GM12875 (cell line): ENCODE data around the gene C19orf25.

ENCODE experiments used
- H3K4me3 ChIP-seq: one replicate; pipeline ENCODE4 v1.5.1; 2011; ENCODE audit warnings: low read depth, low read length, control low read depth
- TF ChIP-seq, protein P1 (sequence below): IDR thresholded peaks from 2 replicates; pipeline ENCODE4 v1.5.1; 2011; ENCODE audit warnings: low read depth, mild to moderate bottlenecking, control low read depth, inconsistent platforms, low read length, moderate library complexity, borderline replicate concordance; ENCODE audit not compliant: insufficient read depth

The C19orf25 gene

DNA sequence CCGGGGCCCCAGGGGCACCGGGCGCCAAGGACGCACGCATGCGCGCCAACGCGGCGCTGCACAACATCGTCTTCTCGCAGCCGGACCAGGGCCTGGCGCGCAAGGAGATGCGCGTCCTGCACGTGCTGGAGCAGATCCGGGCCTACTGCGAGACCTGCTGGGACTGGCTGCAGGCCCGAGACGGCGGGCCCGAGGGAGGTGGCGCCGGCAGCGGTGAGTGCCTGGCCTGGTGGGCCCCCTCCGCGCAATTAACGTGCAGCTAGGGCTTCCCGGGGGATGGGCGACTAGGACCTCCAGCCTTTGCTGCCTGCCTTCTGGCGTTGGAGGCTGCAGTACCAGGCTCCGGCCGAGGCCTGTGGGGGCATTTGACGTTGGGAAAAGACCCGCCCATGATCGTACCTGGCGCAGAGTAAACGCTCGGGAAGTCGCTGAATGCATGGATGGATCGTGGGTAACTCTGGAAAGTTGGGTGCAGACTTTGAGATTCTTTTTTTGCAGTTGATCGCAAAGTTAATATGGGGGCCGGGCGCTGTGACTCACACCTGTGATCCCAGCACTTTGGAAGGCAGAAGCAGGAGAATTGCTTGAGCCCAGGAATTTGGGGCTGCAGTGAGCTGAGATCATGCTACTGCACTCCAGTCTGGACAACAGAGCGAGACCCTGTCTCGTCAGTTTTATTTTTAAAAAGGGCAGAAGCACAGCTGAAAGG, 21.8 kb downstream of the C19orf25 start:
- TF ChIP-seq, protein P1, sequence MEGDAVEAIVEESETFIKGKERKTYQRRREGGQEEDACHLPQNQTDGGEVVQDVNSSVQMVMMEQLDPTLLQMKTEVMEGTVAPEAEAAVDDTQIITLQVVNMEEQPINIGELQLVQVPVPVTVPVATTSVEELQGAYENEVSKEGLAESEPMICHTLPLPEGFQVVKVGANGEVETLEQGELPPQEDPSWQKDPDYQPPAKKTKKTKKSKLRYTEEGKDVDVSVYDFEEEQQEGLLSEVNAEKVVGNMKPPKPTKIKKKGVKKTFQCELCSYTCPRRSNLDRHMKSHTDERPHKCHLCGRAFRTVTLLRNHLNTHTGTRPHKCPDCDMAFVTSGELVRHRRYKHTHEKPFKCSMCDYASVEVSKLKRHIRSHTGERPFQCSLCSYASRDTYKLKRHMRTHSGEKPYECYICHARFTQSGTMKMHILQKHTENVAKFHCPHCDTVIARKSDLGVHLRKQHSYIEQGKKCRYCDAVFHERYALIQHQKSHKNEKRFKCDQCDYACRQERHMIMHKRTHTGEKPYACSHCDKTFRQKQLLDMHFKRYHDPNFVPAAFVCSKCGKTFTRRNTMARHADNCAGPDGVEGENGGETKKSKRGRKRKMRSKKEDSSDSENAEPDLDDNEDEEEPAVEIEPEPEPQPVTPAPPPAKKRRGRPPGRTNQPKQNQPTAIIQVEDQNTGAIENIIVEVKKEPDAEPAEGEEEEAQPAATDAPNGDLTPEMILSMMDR, result no peak
- H3K4me3 ChIP-seq, result no peak overlapping the region

- H3K4me3 ChIP-seq, result no peak overlapping the region
- TF ChIP-seq, protein P1, result no peak
Observed at GRCh38 chr19:1456121-1456900, 22.7 kb downstream of the C19orf25 start.

GRCh38 chr19:1455336-1456120, 23.5 kb downstream of the C19orf25 start:
- TF ChIP-seq, protein P1, result no peak
- no peak overlapping the region for H3K4me3 ChIP-seq

DNA sequence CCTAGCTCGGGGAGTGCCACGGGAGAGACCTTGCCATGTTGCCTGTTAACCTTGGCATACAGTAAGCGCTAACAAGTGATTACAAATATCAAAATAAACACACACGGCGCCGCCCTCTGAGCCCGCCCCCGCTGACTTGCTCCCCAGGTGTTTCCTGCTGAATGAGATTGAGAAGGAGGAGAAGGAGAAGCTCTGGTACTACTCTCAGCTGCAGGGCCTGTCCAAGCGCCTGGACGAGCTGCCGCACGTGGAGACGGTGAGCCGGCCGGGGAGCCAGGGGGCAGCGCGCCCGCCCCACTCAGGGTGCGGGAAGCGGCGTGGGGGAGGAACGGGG, 24.0 kb downstream of the C19orf25 start:
- H3K4me3 ChIP-seq, result no peak overlapping the region
- TF ChIP-seq, protein P1, result no peak

- TF ChIP-seq, protein P1, result no peak
- H3K4me3 ChIP-seq, result no peak overlapping the region
Observed at GRCh38 chr19:1453525-1454364, 25.3 kb downstream of the C19orf25 start.

DNA sequence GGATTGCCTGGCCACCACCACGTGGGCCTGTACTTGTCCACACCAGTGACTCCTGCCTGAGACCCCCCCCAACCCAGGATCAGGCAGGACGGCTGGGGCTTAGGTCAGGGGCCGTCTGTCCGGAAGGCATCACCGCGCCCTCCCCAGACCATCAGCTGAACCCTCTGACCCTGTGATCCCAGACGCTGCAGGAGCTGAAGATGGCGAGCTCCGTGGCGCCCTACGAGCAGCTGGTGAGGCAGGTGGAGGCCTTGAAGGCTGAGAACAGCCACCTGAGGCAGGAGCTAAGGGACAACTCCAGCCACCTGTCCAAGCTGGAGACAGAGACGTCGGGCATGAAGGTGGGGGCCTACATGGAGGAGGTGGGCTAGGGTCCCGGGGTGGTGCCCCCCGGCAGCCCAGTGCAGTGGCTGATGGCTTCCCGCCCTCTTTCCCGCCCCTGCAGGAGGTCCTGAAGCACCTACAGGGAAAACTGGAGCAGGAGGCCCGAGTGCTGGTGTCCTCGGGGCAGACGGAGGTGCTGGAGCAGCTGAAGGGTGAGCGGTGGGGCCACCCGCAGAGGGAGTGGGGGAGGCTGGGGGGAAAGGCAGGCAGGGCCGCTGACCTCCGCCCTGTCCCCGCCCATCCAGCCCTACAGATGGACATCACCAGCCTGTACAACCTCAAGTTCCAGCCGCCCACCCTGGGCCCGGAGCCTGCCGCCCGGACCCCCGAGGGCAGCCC, 26.1 kb downstream of the C19orf25 start:
- no peak overlapping the region for H3K4me3 ChIP-seq

More for the DNA sequence above, 26.1 kb downstream of the C19orf25 start:
- TF ChIP-seq, protein P1, result no peak
